Lung (tissue), 12 donors: ENCODE data around the gene CMC2. TPM values are rescaled to one million over a fixed set of nuclear protein-coding genes. Genes with fewer than 3 reads are reported as not detected.
A peak's percentile ranks its signal among the peaks of the same experiment; 100 is the strongest.

ENCODE experiments used
- ATAC-seq: fragments of 200-7000 bp; cut with Tn5 transposase; one replicate; pipeline ENCODE4 v1.9.1; 2020; ENCODE audit warnings: moderate number of reproducible peaks; ENCODE audit not compliant: insufficient read depth, low FRiP score
- DNase-seq, 3 donors: peaks; one replicate each; pipeline ENCODE4 v3.0.0-alpha.2; 2013 to 2017
- H3K27ac ChIP-seq, 2 donors: one replicate each; pipeline ENCODE4 v1.5.1; 2013; ENCODE audit warnings: mild to moderate bottlenecking in 2 of 2, moderate library complexity in 2 of 2, control low read depth in 1 of 2, inconsistent platforms in 1 of 2, low read depth in 1 of 2, low read length in 1 of 2
- H3K27me3 ChIP-seq, 3 donors: one replicate each; pipeline ENCODE4 v1.5.1; 2013; ENCODE audit warnings: low read length in 2 of 3; ENCODE audit not compliant: control insufficient read depth in 3 of 3, insufficient read depth in 3 of 3
- H3K36me3 ChIP-seq, 4 donors: one replicate each; pipeline ENCODE4 v1.5.1; 2013; ENCODE audit warnings: low read length in 4 of 4, mild to moderate bottlenecking in 1 of 4, moderate library complexity in 1 of 4; ENCODE audit not compliant: control insufficient read depth in 4 of 4, insufficient read depth in 4 of 4
- H3K4me1 ChIP-seq, 5 donors: one replicate each; pipeline ENCODE4 v1.5.1; 2013; ENCODE audit warnings: low read length in 5 of 5, mild to moderate bottlenecking in 2 of 5, moderate library complexity in 1 of 5; ENCODE audit not compliant: control insufficient read depth in 5 of 5, insufficient read depth in 5 of 5
- H3K4me3 ChIP-seq: one replicate; pipeline ENCODE4 v1.5.1; 2013; ENCODE audit warnings: mild to moderate bottlenecking, control low read depth, moderate library complexity
- H3K9ac ChIP-seq, 2 donors: one replicate each; pipeline ENCODE4 v1.5.1; 2013; ENCODE audit warnings: low read length in 2 of 2, control low read depth in 1 of 2; ENCODE audit not compliant: insufficient read depth in 1 of 2
- H3K9me3 ChIP-seq, 4 donors: one replicate each; pipeline ENCODE4 v1.5.1; 2013; ENCODE audit warnings: low read length in 3 of 4, mild to moderate bottlenecking in 1 of 4, moderate library complexity in 1 of 4; ENCODE audit not compliant: control insufficient read depth in 4 of 4, insufficient read depth in 3 of 4
- WGBS, 2 donors: extraction: QIAGEN DNeasy Blood & Tissue Kit; methylation state at CpG; one replicate each; pipeline ENCODE4 v1.1.7; 2013; 5-methylcytosine and 5-hydroxymethylcytosine counted together
- polyA plus RNA-seq, 2 donors: library from polyadenylated mRNA; stranded (reverse); fragments of 200-250 nt; gene quantifications; one replicate each; pipeline ENCODE4 v1.2.1, GENCODE V29; 2013
- total RNA-seq, 2 donors: library from RNA; depleted of rRNA in 1 of 2; stranded (reverse); fragments of >200 nt in 1 of 2; gene quantifications; one replicate each; pipeline ENCODE4 v1.2.1, GENCODE V29; 2014 to 2021
- TF ChIP-seq, protein P1 (sequence below): IDR thresholded peaks from 2 replicates; pipeline ENCODE4 v1.5.1; 2012; ENCODE audit warnings: mild to moderate bottlenecking; ENCODE audit errors: control extremely low read depth, extremely low read depth
- donor health status: control.
- donor health status: control.
- donor health status: Bipolar disorder and iron deficiency.
- donor health status: healthy.
- donor health status: DM: yes; HTN: yes; CAD: no.

CMC2 gene
- total and polyA plus RNA-seq, 4 donors: 27.3 to 60.8 (median 44.4) TPM

GRCh38 chr16:81036751-81037350 lies 30.2 kb upstream of the CMC2 start:
- DNase-seq (peak in 2 of 3 donors; percentile 9 to 13), ATAC-seq (no peak)
- H3K9me3 ChIP-seq: no peaks in the 10 kb centered on the region
- peak overlapping the region; percentile 94 to 98 for H3K27ac ChIP-seq
- H3K27me3 ChIP-seq: no peaks in the 10 kb centered on the region
- WGBS, 2 donors: 23 to 31% methylated on average over 10 of the region's 10 CpGs
- H3K4me1 ChIP-seq: peaks cover 3 to 10% (median 8%) of the 10 kb centered on the region in 5 donors
- peak overlapping the region; percentile 2 to 26 for H3K9ac ChIP-seq
- H3K36me3 ChIP-seq: peaks cover 0 to 9% (median 7%) of the 10 kb centered on the region in 4 donors
- TF ChIP-seq, protein P1, sequence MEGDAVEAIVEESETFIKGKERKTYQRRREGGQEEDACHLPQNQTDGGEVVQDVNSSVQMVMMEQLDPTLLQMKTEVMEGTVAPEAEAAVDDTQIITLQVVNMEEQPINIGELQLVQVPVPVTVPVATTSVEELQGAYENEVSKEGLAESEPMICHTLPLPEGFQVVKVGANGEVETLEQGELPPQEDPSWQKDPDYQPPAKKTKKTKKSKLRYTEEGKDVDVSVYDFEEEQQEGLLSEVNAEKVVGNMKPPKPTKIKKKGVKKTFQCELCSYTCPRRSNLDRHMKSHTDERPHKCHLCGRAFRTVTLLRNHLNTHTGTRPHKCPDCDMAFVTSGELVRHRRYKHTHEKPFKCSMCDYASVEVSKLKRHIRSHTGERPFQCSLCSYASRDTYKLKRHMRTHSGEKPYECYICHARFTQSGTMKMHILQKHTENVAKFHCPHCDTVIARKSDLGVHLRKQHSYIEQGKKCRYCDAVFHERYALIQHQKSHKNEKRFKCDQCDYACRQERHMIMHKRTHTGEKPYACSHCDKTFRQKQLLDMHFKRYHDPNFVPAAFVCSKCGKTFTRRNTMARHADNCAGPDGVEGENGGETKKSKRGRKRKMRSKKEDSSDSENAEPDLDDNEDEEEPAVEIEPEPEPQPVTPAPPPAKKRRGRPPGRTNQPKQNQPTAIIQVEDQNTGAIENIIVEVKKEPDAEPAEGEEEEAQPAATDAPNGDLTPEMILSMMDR: no peak
- peak overlapping the region; percentile 99 for H3K4me3 ChIP-seq

DNA sequence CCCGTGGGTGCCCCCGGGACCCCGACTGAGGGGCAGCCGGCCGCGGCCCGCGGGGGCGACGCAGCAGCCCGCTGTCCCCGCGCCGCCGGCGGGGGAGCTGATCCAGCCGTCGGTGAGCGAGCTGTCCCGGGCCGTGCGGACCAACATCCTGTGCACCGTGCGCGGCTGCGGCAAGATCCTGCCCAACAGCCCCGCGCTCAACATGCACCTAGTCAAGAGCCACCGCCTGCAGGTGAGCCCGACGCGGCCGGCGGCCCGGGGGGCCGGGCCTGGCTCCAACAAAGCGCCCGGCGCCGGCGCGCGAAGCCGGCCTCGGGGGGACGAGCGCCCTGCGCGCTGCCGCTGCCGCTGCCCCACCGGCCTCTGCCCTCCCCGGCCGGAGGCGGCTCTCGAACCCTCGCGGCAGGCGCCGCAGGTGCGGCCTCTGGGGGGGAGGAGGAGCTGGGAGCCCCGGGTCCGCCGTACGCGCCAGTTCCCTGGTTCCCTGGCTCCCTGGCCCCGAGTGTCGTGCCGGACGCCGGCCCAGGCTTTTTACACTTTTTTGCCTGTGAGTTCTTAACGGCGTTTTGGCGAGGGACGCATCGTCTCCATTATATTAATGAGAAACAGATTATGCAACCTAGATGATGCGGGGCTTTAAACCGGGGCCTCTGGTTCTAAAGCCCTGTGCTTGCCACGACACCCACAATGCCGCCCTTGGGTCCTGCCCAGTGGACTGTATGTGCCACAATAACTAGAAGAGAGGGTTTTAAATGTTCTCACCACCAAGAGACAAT lies 29.5 kb upstream of the CMC2 start:
- TF ChIP-seq, protein P1: no peak
- Histone ChIP-seq H3K27ac (peak overlapping the region; percentile 94 to 98), H3K9me3 (no peaks in the 10 kb centered on the region), H3K4me1 (peaks cover 3 to 10% (median 8%) of the 10 kb centered on the region in 5 donors), H3K36me3 (peaks cover 0 to 2% (median under 1%) of the 10 kb centered on the region in 4 donors), H3K27me3 (no peaks in the 10 kb centered on the region), H3K4me3 (peak overlapping the region; percentile 99), H3K9ac (peak overlapping the region; percentile 2 to 26)
- peak; percentile 22 to 51 (median 42) for DNase-seq
- 0% methylated on average over 57 to 80 of the region's 80 CpGs for WGBS, 2 donors
- peak; percentile 41 for ATAC-seq

DNA sequence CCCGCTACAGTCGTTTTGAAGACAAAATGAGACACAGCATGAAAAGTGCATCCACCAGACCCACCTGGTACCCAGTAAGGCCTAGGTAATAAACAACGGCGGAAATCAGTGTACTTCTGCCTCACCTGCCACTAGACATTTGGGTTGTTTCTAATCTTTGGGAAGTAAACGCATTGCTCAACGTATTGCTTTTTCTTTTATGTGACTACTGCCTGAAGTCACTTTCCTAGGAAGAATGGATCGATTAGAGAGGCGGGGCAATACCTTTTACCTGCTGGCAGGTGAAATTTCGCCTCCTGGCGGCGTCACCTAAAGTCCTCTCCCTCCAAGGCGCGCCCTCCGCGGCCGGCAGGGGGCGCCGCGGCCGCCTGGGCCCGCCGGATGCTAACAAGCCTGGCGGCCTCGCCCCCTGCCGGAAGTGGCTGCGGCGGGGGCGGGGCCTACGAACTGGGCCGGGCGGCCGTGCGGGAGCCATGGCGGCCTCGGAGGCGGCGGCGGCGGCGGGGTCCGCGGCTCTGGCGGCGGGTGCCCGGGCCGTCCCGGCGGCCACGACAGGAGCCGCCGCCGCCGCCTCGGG lies 28.8 kb upstream of the CMC2 start, which contains the start of gene ATMIN:
ATMIN (plus strand) TSS at position 445 of the 577 bp plus-strand sequence; CDS start at position 474, 29 bp downstream.
- WGBS, 2 donors: 5 to 13% methylated on average over 24 to 54 of the region's 54 CpGs

More for the DNA sequence above, 28.8 kb upstream of the CMC2 start, which contains the start of gene ATMIN:
- Histone ChIP-seq H3K27ac (peak within 1 kb of the TSS; percentile 94 to 98), H3K9me3 (no peaks in the 10 kb centered on the region), H3K36me3 (peaks cover 0 to 2% (median under 1%) of the 10 kb centered on the region in 4 donors), H3K9ac (peak within 1 kb of the TSS; percentile 2 to 26), H3K27me3 (no peaks in the 10 kb centered on the region), H3K4me3 (peak within 1 kb of the TSS; percentile 99), H3K4me1 (peaks cover 3 to 10% (median 8%) of the 10 kb centered on the region in 5 donors)
- peak; percentile 87 to 91 (median 88) for DNase-seq
- TF ChIP-seq, protein P1: peak; percentile 86
- ATAC-seq: peak; percentile 100
